ENCODE data around the gene LCP1.

The LCP1 gene

DNA sequence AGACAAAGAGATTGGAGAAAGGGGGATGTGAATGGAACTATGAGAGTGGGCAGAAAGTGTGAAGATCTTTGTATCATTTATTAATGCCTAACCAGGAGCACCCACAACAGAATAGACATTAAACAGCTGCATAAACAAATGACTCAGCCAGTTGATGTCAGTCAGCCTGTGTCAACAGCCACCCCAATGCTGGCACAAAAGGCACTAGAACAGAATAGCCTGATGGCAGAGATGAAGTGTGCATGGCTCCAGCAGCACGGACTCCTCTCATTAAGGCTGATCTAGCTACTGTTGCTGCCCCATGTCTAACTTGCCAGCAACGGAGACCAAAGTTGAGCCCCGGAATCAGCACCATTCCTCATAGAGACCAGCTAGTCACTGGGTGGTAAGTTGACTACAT is 85.0 kb downstream of the LCP1 start:
- TF ChIP-seq, protein P1, sequence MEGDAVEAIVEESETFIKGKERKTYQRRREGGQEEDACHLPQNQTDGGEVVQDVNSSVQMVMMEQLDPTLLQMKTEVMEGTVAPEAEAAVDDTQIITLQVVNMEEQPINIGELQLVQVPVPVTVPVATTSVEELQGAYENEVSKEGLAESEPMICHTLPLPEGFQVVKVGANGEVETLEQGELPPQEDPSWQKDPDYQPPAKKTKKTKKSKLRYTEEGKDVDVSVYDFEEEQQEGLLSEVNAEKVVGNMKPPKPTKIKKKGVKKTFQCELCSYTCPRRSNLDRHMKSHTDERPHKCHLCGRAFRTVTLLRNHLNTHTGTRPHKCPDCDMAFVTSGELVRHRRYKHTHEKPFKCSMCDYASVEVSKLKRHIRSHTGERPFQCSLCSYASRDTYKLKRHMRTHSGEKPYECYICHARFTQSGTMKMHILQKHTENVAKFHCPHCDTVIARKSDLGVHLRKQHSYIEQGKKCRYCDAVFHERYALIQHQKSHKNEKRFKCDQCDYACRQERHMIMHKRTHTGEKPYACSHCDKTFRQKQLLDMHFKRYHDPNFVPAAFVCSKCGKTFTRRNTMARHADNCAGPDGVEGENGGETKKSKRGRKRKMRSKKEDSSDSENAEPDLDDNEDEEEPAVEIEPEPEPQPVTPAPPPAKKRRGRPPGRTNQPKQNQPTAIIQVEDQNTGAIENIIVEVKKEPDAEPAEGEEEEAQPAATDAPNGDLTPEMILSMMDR (IDR thresholded peaks at IDR 0.05; ENCODE audit: low read depth, low read length), result no peak
- DNase-seq (ENCODE audit: extremely low read depth, low read depth), result no peak

DNA sequence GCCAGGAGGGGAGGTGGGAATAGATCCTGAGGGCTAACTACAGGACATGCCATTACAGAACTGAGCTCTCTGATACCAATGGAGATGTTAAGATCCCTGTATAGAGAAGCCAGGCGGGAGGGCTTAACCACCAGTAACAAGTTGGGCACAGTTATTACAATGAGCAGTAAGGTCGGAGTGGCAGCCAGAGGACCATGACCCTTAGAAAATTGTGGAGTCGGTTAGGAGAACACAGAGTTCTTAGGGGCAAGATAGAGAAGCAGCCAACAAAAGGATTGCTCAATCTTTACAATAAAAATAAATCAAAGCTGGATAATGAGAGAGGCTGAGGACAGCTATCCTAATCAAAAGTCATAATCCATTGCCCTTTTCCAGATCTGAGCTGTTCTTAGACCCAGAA is 87.5 kb downstream of the LCP1 start:
- no peak for DNase-seq (ENCODE audit: extremely low read depth, low read depth)
- TF ChIP-seq, protein P1 (IDR thresholded peaks at IDR 0.05; ENCODE audit: low read depth, low read length), result no peak

- TF ChIP-seq, protein P1 (IDR thresholded peaks at IDR 0.05; ENCODE audit: low read depth, low read length), result no peak
- no peak for DNase-seq (ENCODE audit: extremely low read depth, low read depth)
Measured at GRCh38 chr13:46088821-46089562, 93.0 kb downstream of the LCP1 start.

DNA sequence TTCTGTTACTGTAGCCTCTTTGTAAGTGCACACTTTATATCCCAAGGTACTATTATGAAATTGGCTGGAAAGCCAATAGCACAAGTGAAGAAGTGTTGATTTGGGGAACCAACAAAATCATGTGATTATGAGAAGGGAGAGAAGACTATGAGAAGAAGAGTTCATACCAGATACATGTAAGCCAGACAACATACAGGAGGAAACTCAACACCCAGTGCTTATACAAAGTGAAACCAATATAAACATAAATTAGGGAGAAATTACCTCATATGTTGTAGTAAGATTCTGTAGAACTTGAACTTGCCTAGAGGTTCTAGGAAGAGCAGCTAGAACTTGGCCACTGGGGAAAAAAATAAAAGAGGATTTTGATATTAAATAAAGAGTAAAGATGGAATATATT is 94.5 kb downstream of the LCP1 start:
- DNase-seq (ENCODE audit: extremely low read depth, low read depth), result no peak
- TF ChIP-seq, protein P1 (IDR thresholded peaks at IDR 0.05; ENCODE audit: low read depth, low read length), result no peak

DNA sequence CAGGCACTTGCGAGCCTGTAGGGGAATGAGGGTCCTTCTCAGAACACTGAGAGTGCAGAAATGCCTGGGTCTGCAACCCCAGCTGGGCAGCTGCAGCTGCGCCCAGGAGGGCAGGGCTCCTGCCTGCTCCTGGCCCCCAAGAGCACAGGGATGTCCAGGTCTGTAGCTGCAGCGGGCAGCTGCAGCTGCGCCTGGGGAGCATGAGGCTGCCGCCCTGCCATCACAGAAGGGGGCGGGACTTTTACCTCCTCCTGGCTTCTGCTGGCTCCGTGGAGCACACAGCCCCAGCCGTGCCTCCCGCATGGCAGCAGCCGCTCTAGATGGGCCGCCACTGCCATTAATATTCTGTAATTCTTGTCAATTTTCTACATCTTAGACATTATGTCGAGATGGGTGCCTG is 95.0 kb downstream of the LCP1 start:
- TF ChIP-seq, protein P1 (IDR thresholded peaks at IDR 0.05; ENCODE audit: low read depth, low read length), result no peak
- no peak for DNase-seq (ENCODE audit: extremely low read depth, low read depth)

DNA sequence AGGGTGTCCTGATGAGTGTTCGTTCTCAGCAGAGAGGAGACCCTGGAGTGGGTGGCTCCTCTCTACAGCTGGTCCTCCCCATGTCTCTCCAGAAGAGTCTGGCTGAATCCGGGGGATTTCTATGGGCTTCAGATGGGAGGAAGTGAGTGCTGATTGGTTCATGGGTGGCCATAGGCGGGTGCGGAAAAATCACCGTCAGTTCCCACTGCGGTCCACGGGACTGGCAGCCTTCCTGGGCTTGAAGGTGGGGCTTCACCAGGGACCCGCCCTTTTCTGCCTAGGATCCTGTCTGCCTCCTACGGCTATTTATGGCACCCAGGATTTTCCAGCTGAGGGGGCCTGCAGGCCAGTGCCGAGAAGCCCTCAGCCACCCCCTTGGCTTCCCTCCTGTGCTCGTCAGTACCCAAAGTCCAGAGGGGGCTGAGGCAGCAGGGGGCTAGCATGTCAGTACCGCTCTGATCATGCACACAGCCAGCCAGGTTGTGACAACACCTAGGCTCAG is 95.5 kb downstream of the LCP1 start:
- no peak for DNase-seq (ENCODE audit: extremely low read depth, low read depth)
- TF ChIP-seq, protein P1 (IDR thresholded peaks at IDR 0.05; ENCODE audit: low read depth, low read length), result no peak

DNA sequence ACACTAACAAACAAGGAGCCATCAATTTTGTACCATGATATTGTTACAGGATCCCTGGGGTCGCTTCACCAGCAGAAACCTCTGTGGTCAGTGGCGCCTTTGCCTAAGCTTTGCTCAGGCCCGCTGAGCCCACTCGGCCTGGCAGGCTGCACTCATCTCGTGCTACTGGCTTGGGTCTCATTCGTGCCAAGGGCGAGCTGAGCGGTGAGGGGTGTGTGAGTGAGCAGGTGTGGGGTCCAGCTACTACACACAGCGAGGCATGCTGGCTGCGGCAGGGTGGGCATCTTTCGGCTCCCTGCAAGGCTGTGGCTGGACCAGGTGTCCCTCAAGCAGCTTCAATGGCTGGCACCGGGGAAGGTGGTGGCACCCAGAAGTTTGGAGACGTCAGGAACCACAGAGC is 96.2 kb downstream of the LCP1 start:
- no peak for DNase-seq (ENCODE audit: extremely low read depth, low read depth)
- TF ChIP-seq, protein P1 (IDR thresholded peaks at IDR 0.05; ENCODE audit: low read depth, low read length), result no peak

Measured in AG09319 (cell line).